K562 (cell line): Measurements from ENCODE around the gene PTPN20. TPM values are rescaled to one million over a fixed set of nuclear protein-coding genes. Genes with fewer than 3 reads are reported as not detected.

Experiments used
- ATF3 ChIP-seq, 2 experiments: fragments of 450-650 bp in 1 of 2; sonication (generic) in 1 of 2; formaldehyde crosslinking in 1 of 2; IDR thresholded peaks in 1 of 2; conservative IDR thresholded peaks in 1 of 2; 2 replicates each; pipeline versions ENCODE4 v1.6.1 to v1.8.1; 2016 to 2023; ENCODE audit warnings: mild to moderate bottlenecking in 2 of 2, moderate library complexity in 2 of 2, inconsistent platforms in 1 of 2, missing genetic modification reagents in 1 of 2
- CREB1 ChIP-seq, 2 experiments: sonication (generic) in 1 of 2; formaldehyde crosslinking in 1 of 2; IDR thresholded peaks; 2 replicates each; pipeline versions ENCODE4 v1.6.1 to v1.8.0; 2012 to 2022; ENCODE audit warnings: inconsistent platforms in 1 of 2, mild to moderate bottlenecking in 1 of 2, missing genetic modification reagents in 1 of 2, moderate library complexity in 1 of 2
- CREB3 ChIP-seq: fragments of 450-650 bp; conservative IDR thresholded peaks from 2 replicates; pipeline ENCODE4 v1.6.1; 2016; ENCODE audit warnings: missing genetic modification characterization, low read depth, mild to moderate bottlenecking, missing compliant biosample characterization, moderate library complexity
- KDM4B ChIP-seq, 2 experiments: fragments of 450-650 bp in 1 of 2; sonication (generic) in 1 of 2; IDR thresholded peaks; 2 replicates each; pipeline ENCODE4 v1.6.1; 2016 to 2017; ENCODE audit warnings: borderline replicate concordance in 2 of 2, antibody characterized with exemption in 1 of 2, low read depth in 1 of 2, mild to moderate bottlenecking in 1 of 2
- KLF13 ChIP-seq: fragments of 450-650 bp; IDR thresholded peaks from 2 replicates; pipeline ENCODE4 v1.6.1; 2016; ENCODE audit warnings: missing genetic modification characterization, low read depth, mild to moderate bottlenecking, missing compliant biosample characterization, moderate library complexity, borderline replicate concordance
- NFE2 ChIP-seq: IDR thresholded peaks from 2 replicates; pipeline ENCODE4 v1.6.1; 2014; ENCODE audit warnings: antibody characterized with exemption, low read depth
- REST ChIP-seq, 2 experiments: fragments of 450-650 bp; formaldehyde crosslinking in 1 of 2; IDR thresholded peaks; 2 replicates each; pipeline versions ENCODE4 v1.4.0 to v1.6.1; 2014 to 2020; ENCODE audit warnings: mild to moderate bottlenecking in 2 of 2, borderline replicate concordance in 1 of 2, low read depth in 1 of 2
- TBP ChIP-seq: optimal IDR thresholded peaks from 2 replicates; pipeline ENCODE3; 2011; ENCODE audit warnings: low read depth, low read length, improper control_type of control experiment
- TFAP4 ChIP-seq: sonication (generic); formaldehyde crosslinking; IDR thresholded peaks from 2 replicates; pipeline ENCODE4 v1.8.0; 2022; ENCODE audit warnings: missing genetic modification reagents, mild to moderate bottlenecking, moderate library complexity, borderline replicate concordance
- USF1 ChIP-seq: sonication (generic); formaldehyde crosslinking; IDR thresholded peaks from 2 replicates; pipeline ENCODE4 v1.9.0; 2022; ENCODE audit warnings: mild to moderate bottlenecking, missing genetic modification reagents
- ZKSCAN1 ChIP-seq: fragments of 150-350 bp; IDR thresholded peaks from 2 replicates; pipeline ENCODE4 v1.6.1; 2016; ENCODE audit warnings: low read depth, low read length
- polyA plus RNA-seq, 8 experiments: library from polyadenylated mRNA; depleted of rRNA in 4 of 8; stranded (reverse) in 5 of 8; unstranded in 3 of 8; fragments of >200 nt; fragmentation: Nextera tagmentation in 2 of 8; fragmentation: Illumina TruSeq in 1 of 8; extraction: Ambion mirVana in 2 of 8; extraction: Trizol in 1 of 8; gene quantifications; 2 replicates each; pipeline versions ENCODE4 v1.2.1 to v1.2.3, GENCODE V29; 2011 to 2014; ENCODE audit warnings: inconsistent platforms in 1 of 8, missing spikeins in 1 of 8
- total RNA-seq, 7 experiments: library from RNA; depleted of rRNA in 6 of 7; stranded (reverse); fragments of >200 nt in 6 of 7; fragmentation: Illumina TruSeq in 2 of 7; extraction: Trizol in 2 of 7; gene quantifications; 2 replicates each; pipeline versions ENCODE4 v1.2.1 to v1.2.3, GENCODE V29; 2011 to 2021; ENCODE audit warnings: low replicate concordance in 1 of 7

PTPN20 gene
- total and polyA plus RNA-seq, 9 of the 15 experiments (the other 6 are each of a cell fraction or from before 2014, with no cell fraction given) = 0.03 to 0.18 (median 0.10) TPM; not detected in 6

GRCh38 chr10:47024399-47025252, 113.4 kb downstream of the PTPN20 start (continued):
- TF ChIP-seq REST (IDR thresholded peaks at IDR 0.05; ENCODE audit: borderline replicate concordance) (peak; percentile 53; the same call in 1 of the 2 replicates), REST (CRISPR knock-in tag; IDR thresholded peaks at IDR 0.05; ENCODE audit: low read depth) (no peak), KDM4B (IDR thresholded peaks at IDR 0.05; ENCODE audit: borderline replicate concordance in 2 of 2, low read depth in 1 of 2) (no peak), TBP (no peak), ZKSCAN1 (peak; percentile 50; the same call in 1 of the 2 replicates), USF1 (CRISPR knock-in tag) (no peak), CREB1 (IDR thresholded peaks at IDR 0.05) (no peak), CREB1 (CRISPR knock-in tag; IDR thresholded peaks at IDR 0.05) (peak; percentile 57; the same call in 1 of the 2 replicates), TFAP4 (CRISPR knock-in tag) (peak; percentile 30; the same call in 1 of the 2 replicates), KLF13 (no peak), ATF3 (IDR thresholded peaks at IDR 0.05) (no peak), ATF3 (CRISPR knock-in tag; conservative IDR thresholded peaks at IDR 0.05) (no peak), CREB3 (tag) (no peak), NFE2 (peak; percentile 96)
